Measurements from ENCODE around the gene OSGIN1.

The OSGIN1 gene

DNA sequence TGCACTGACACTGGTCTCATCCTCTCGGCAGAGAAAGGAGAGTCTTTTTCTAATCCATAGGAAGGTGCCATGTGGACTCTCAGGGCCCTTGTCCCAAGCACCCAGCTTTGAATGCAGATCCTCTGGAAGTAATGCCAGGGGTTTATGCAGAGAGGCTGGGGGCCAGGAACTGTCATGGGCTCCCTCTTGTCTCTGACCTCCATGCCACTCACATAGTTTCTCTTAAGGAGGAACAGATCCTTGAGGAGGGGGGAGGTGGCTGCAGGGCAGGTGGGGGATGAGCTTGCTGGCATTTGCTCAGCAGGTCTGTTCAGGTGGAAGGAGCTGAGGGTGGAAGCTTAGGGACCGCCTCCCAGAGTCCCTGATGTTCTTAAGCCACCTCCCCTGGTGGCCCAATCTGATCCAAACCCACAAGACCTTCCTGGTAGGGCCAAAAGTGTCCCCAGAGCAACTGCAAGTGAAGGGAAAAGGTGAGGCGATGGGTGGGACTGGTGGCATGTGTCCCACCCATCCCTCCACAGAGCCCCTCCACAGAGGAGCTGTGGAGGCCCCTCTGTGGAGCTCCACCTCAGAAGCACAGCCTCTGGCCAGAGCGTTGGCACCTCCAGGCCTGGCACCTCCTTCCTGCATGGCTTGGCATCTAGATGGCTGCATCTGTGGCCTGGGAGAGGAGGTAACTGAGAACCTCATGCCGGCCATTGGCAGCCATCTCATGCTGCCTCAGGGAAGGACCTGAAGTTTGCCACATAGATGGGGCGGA, 24.2 kb downstream of the OSGIN1 start:
- TF ChIP-seq, protein P1, sequence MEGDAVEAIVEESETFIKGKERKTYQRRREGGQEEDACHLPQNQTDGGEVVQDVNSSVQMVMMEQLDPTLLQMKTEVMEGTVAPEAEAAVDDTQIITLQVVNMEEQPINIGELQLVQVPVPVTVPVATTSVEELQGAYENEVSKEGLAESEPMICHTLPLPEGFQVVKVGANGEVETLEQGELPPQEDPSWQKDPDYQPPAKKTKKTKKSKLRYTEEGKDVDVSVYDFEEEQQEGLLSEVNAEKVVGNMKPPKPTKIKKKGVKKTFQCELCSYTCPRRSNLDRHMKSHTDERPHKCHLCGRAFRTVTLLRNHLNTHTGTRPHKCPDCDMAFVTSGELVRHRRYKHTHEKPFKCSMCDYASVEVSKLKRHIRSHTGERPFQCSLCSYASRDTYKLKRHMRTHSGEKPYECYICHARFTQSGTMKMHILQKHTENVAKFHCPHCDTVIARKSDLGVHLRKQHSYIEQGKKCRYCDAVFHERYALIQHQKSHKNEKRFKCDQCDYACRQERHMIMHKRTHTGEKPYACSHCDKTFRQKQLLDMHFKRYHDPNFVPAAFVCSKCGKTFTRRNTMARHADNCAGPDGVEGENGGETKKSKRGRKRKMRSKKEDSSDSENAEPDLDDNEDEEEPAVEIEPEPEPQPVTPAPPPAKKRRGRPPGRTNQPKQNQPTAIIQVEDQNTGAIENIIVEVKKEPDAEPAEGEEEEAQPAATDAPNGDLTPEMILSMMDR (IDR thresholded peaks at IDR 0.05; ENCODE audit: low read depth, low read length): no peak
- no peak overlapping the region for H3K4me3 ChIP-seq (ENCODE audit: low read depth, low read length)

DNA sequence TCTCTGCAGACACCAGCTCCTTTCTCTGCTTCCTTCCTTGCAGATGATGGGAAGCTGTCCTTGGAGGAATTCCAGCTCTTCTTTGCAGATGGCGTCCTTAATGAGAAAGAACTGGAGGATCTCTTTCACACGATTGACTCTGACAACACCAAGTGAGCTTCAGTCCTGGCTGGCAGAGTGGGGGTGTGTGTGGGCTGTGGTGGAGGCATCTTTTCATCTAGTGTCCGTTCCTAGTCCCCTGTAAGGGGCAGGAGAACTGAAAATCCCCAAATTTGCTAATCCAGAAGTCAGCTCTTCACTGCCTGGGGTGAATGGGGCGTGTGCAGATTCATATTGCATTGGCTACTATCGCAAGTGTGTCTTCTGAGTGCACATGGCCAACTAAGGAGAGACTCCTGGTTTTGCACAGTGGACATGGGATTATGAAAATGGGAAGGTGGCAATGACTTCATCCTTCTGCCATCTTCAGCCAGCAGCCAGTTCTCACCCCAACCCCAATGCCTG, 25.4 kb downstream of the OSGIN1 start:
- H3K4me3 ChIP-seq (ENCODE audit: low read depth, low read length): no peak overlapping the region
- TF ChIP-seq, protein P1 (IDR thresholded peaks at IDR 0.05; ENCODE audit: low read depth, low read length): no peak

DNA sequence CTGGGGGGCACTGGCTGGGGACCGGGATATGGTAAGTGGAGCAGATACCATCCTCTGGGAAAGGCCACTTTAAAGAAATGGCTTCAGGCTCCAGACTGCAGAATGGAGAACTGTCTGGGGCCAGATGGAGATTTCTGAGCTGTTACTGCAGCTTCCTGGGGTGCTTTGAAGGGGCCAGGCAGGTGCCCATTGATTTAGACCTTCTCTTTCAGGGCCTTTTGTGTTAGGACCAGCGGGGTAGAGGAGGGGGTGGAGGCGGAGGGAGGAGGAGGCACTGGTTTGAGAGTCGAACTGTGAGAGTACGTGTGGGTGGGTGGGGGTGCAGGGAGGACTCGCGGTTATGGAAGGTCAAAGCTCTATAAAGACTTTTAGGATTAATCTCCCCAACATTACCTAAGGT, 26.4 kb downstream of the OSGIN1 start:
- no peak overlapping the region for H3K4me3 ChIP-seq (ENCODE audit: low read depth, low read length)
- TF ChIP-seq, protein P1 (IDR thresholded peaks at IDR 0.05; ENCODE audit: low read depth, low read length): no peak

DNA sequence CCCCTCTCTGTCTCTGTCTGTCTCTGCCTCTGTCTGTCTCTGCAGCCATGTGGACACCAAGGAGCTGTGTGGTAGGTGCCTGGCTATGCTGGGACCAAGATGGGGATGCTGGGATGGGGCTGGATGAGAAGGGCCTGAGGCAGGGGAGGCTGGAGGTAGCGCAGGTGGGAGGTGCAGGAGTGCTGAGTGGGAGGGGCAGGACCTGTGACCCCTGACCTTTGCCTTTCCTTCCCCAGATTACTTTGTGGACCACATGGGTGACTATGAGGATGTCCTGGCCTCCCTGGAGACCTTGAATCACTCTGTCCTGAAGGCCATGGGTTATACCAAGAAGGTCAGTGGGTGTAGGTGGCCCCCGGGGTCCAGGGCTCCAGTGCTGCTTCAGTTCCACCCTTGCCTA, 27.8 kb downstream of the OSGIN1 start:
- H3K4me3 ChIP-seq (ENCODE audit: low read depth, low read length): no peak overlapping the region
- TF ChIP-seq, protein P1 (IDR thresholded peaks at IDR 0.05; ENCODE audit: low read depth, low read length): no peak

DNA sequence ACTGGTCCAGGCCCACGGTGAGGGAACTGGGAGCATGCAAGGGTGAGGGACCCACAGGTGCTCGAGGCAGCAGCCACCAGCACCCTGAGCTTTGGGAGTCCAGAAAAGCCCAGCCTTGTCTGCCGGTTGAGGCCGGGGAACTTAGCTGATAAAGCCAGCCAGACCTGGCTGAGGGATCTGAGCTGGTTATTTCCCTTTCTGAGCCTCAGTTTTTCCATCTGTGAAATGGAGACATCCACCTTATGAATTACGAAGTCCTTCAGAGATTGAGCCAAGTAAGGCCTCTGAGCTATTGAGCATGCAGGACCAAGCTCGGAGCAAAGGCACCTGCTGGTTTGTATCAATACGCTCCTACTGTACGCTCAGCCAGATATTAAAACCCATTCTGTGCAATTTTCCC, 28.8 kb downstream of the OSGIN1 start:
- TF ChIP-seq, protein P1 (IDR thresholded peaks at IDR 0.05; ENCODE audit: low read depth, low read length): no peak
- H3K4me3 ChIP-seq (ENCODE audit: low read depth, low read length): no peak overlapping the region

DNA sequence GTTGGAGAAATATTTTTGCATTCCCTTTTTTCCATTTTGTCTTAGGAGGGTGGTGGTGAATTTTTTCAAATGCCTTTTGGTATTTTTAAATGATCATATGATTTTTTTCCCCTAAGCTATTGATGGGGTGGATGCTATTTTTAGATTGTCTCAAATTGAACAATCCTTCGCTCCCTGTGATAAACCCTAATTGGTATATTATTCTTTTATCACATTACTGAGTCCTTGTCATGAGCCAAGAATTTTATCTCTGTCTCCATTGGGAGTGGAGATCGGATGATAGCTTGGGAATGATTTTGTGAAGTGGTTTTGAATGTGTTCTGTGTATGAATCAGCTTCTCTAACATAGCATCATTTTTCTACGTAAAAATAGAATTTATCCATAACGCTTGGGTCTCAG, 30.5 kb downstream of the OSGIN1 start:
- TF ChIP-seq, protein P1 (IDR thresholded peaks at IDR 0.05; ENCODE audit: low read depth, low read length): no peak

DNA sequence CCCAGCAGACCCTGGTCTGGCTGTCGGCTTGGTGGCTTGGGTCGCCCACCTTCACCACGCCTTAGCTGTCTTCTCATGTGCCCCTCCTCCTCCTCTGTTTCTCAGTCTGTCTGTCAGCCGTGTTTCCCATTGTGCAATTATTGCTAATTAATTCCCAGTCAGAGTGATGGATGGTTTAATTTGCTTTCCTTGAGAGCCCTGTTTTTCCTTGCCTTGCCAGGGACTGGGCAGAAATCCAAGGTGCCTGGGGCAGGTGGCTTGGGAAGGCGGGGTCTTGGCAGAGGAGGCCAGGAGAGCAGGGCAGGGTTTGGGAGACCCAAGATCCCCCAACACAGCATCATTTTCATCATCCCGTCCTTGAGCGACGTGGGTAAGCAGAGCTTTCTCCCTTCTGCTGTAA, 36.3 kb downstream of the OSGIN1 start:
- TF ChIP-seq, protein P1 (IDR thresholded peaks at IDR 0.05; ENCODE audit: low read depth, low read length): no peak
- H3K4me3 ChIP-seq (ENCODE audit: low read depth, low read length): no peak overlapping the region

More for the DNA sequence above, 30.5 kb downstream of the OSGIN1 start:
- no peak overlapping the region for H3K4me3 ChIP-seq (ENCODE audit: low read depth, low read length)

Data from WI38 (cell line).